HG03095 (cell line): ENCODE measurements around the gene FNBP1L.
"Not testable (repeated sequence)": the region's sequence is repeated elsewhere in the genome, so short reads cannot be mapped to it uniquely, and the experiment has no call there.

Experiments used
- ATAC-seq: cut with Tn5 transposase; IDR thresholded peaks from one replicate; pipeline ENCODE4 v1.9.1; 2021; ENCODE audit warnings: moderate library complexity; ENCODE audit not compliant: unreplicated experiment

FNBP1L gene

DNA sequence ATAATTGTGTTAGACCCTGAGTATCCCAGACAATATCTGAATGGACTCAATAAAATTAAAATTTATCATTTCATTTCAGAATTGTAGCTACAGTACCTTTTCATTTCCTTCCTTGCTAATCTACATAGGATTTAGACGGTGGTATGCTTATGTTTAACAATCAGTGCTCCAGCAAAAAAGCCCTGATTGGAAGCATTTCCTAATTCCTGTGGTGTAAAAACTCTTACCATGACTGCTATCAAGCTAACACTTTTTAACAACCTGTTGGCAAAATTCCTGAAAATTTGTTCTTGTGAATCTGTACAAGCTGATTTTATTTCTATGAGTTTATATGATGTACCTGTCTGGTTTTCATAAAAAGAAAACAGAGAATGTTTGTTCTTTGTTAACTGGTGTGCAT lies 5.2 kb upstream of the FNBP1L start:
- no peak for ATAC-seq

DNA sequence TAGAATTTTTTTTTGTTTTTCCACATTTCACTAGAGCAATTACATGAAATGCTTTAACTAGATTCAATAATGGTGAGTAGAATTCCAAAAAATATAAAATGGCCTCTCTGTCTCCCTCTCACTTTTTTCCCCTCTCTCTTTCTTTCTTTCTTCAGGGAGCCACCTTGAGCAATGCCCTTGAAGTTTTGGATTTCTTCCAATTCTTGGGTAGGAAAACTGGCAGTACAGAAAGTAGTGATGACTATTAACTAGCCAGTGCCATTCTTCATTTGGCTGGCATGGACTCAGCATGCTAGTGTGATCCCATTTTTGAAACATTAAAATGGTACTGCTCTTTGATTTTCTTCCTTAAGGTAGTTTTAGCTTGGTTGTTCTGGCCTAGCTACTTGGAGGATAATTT lies 4.5 kb upstream of the FNBP1L start:
- ATAC-seq: no peak

GRCh38 chr1:93446837-93447451 lies 974 bp upstream of the FNBP1L start:
- ATAC-seq: no peak

- no peak for ATAC-seq
These were observed 519 bp downstream of the FNBP1L start for GRCh38 chr1:93448292-93448982.

DNA sequence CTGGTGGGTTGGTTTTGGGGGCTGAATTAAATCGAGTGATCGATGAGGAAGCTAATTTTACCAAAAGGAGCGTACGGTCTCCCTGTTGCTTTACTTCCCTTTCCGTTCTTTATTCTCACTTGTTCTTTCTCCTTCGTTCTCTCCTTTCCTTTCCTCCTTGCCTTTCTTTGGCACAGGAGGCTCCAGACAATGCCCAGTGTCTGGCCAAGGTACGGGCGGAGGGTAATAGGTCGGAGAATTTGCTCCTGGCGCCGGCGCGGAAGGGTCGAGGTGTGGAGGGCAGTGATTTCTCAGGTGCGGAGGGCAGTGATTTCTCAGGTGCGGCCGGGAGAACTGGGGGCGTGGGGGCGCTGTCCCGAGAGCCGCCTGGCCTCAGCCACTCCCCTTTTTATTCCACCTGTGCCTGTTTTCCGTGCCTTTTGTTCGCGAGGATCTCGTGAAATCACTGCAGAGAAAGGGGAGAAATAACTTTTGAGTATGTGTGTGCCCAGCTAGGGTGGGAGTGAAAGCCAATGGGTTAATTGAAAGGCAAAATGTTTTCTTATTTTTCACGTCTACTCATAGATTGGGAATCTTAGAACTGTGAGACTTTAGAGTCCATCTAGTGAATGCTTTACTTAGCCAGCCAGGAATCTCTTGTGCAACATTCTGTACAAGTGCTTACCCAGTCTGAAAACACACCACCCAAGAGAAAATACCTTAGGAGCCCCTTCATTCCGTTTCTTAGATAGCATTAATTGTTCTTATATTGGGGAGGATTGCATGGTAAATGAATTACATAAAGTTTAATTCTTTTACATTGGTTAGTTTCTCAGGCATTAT lies 1.3 kb downstream of the FNBP1L start:
- ATAC-seq: no peak

GRCh38 chr1:93450321-93450720 lies 2.4 kb downstream of the FNBP1L start:
- no peak for ATAC-seq

DNA sequence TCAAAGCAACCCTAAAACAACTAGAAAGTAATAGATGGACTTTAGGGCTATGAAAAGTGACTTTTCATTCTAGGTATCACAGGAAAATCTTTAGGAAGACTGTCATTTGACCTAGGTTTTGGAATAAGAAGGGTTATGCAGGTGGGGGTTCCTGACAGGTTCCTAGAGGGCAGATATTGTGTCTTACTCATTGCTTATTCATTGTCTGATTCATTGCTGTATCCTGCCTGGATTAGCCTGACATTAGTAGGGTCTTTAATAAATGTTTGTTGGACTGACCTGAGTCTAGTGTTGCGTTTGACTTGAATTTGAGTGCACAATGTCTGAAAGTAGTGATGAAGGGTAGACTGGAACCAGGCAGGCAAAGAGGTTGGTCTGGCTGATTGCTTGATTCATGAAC lies 6.0 kb downstream of the FNBP1L start:
- ATAC-seq: no peak

GRCh38 chr1:93459126-93459525 lies 11.2 kb downstream of the FNBP1L start:
- no peak for ATAC-seq

GRCh38 chr1:93461236-93461635 lies 13.3 kb downstream of the FNBP1L start:
- no peak for ATAC-seq

DNA sequence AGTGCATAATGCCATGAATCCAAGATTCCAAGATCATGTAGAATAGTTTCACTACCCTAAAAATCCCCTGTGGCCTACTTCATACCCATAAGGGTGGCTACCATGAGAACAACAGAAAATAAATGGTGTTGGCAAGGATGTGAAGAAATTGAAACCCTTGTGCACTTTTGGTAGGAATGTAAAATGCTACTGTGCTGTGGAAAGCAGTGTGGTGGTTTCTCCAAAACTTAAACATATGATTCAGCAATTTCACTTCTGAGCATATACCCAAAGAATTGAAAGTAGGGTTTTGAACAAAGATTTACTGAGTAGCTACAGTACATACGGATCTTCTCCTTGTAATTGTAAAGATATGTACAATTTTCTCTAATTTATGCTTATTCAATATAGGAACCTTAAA lies 16.0 kb downstream of the FNBP1L start:
- ATAC-seq: no peak

GRCh38 chr1:93465371-93466082 lies 17.6 kb downstream of the FNBP1L start:
- ATAC-seq: not testable (repeated sequence)

GRCh38 chr1:93467606-93468005 lies 19.7 kb downstream of the FNBP1L start:
- ATAC-seq: no peak

GRCh38 chr1:93468662-93469061 lies 20.7 kb downstream of the FNBP1L start:
- no peak for ATAC-seq

- ATAC-seq: not testable (repeated sequence)
These were observed 21.3 kb downstream of the FNBP1L start for GRCh38 chr1:93469223-93469622.

DNA sequence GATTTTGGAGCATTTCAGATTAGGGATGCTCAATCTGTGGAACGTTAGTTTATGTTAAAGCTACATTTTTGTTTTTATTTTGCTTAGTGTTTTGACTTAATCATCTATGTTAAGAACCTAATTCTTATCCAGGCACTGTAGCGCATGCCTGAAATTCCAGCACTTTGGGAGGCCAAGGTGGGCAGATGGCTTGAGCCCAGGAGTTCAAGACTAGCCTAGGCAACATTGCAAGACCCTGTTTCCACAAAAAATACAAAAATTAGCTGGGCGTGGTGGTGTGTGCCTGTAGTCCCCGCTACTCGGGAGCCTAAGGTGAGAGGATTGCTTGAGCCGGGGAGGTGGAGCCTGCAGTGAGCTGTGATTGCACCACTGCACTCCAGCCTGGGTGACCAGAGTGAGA lies 23.4 kb downstream of the FNBP1L start:
- no peak for ATAC-seq

GRCh38 chr1:93471911-93472310 lies 24.0 kb downstream of the FNBP1L start:
- ATAC-seq: no peak

DNA sequence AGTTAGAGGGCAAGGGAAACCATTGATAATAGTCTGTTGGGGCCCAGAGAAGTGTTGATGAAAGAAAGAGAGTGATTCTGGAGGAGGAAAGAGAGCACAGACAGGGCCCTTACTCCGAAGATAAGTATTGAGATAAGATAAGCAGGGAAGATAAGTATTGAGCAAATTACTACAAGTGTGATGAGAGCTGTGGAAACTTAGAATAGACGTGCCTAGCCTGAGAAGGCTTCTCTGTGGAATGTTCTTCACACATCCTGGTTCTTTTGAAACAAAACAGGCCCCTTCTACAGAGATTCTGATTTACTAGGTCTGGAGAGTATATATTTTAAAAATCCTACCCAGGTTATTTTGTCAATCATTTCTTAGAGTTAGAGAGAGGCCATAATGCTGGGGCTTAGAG lies 26.4 kb downstream of the FNBP1L start:
- no peak for ATAC-seq

- no peak for ATAC-seq
These were observed 27.8 kb downstream of the FNBP1L start for GRCh38 chr1:93475681-93476080.

GRCh38 chr1:93479133-93479745 lies 31.3 kb downstream of the FNBP1L start:
- not testable (repeated sequence) for ATAC-seq

DNA sequence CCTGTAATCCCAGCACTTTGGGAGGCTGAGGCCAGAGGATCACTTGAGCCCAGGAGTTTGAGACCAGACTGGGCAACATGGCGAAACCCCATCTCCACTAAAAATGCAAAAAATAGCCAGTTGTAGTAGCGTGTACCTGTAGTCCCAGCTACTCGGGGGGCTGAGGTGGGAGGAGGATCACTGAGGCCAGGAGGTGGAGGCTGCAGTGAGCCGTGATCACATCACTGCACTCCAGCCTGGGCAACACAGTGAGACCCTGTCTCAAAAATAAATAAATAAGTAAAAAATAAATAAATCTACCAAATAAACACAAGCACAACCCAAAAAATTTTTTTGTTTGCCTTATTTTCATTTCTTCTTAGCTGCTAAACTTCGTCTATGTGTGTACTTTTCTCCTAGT lies 34.0 kb downstream of the FNBP1L start:
- not testable (repeated sequence) for ATAC-seq

GRCh38 chr1:93483200-93483599 lies 35.3 kb downstream of the FNBP1L start:
- no peak for ATAC-seq
